HCT116 (cell line): Measurements from ENCODE around the gene MBTPS1. TPM values are rescaled to one million over a fixed set of nuclear protein-coding genes. Genes with fewer than 3 reads are reported as not detected.

Source experiments
- ATAC-seq: fragments of 200-7000 bp; cut with Tn5 transposase; 2 replicates; pipeline ENCODE4 v1.9.1; 2020; ENCODE audit warnings: mild to moderate bottlenecking, moderate library complexity
- BruUV-seq: library from RNA; stranded (reverse); fragments of 400-500 nt; replicated peaks from 2 replicates; lab custom pipeline; 2021; lab: Mats Ljungman, UMichigan
- CTCF ChIA-PET: fragments of 300-600 bp; sonication (Branson Sonifier 250); formaldehyde crosslinking; loops from one replicate; lab custom pipeline; 2021; ENCODE audit warnings: antibody characterized with exemption; lab: Charles Lee
- POLR2A ChIA-PET: fragments of 300-600, 350-600 bp; sonication (Branson Sonifier 250); formaldehyde crosslinking; loops from one replicate; lab custom pipeline; 2021; ENCODE audit warnings: antibody characterized with exemption; lab: Charles Lee
- RAD21 ChIA-PET, 2 experiments: fragments of 300-600 bp; sonication (Branson Sonifier 250); formaldehyde crosslinking; loops; one replicate each; lab custom pipeline; 2023; ENCODE audit warnings: low total read pairs in 2 of 2; ENCODE audit not compliant: uncharacterized antibody in 2 of 2, unreplicated experiment in 2 of 2, low non-redundant PET in 1 of 2; lab: Charles Lee
- DNase-seq: peaks from one replicate; pipeline ENCODE4 v3.0.0-alpha.2; 2010; ENCODE audit warnings: low read depth, low spot score
- H2AFZ ChIP-seq: fragments of 200-600 bp; shearing (Covaris generic), sonication (generic); 2 replicates; pipeline ENCODE4 v1.6.1; 2017; ENCODE audit warnings: low read depth, mixed run types, mixed read lengths, antibody characterized with exemption, low read length; ENCODE audit not compliant: poor library complexity, severe bottlenecking
- H3K27ac ChIP-seq: 2 replicates; pipeline ENCODE4 v1.5.1; 2012; ENCODE audit warnings: low read depth, low read length
- H3K27me3 ChIP-seq: fragments of 200-600 bp; sonication (generic); 2 replicates; pipeline ENCODE4 v1.6.1; 2016; ENCODE audit warnings: mixed run types, low read length, mixed read lengths; ENCODE audit not compliant: insufficient read depth
- H3K36me3 ChIP-seq, 2 experiments: fragments of 200-500 bp in 1 of 2; fragments of 200-600 bp in 1 of 2; sonication (Bioruptor generic) in 1 of 2; sonication (generic) in 1 of 2; 2 replicates each; pipeline versions ENCODE4 v1.5.1 to v1.6.1; 2014 to 2016; ENCODE audit warnings: low read length in 2 of 2, inconsistent platforms in 1 of 2, mixed read lengths in 1 of 2, mixed run types in 1 of 2; ENCODE audit not compliant: insufficient read depth in 2 of 2, control insufficient read depth in 1 of 2
- H3K4me1 ChIP-seq, 2 experiments: fragments of 200-600 bp in 1 of 2; sonication (generic) in 1 of 2; 2 replicates each; pipeline versions ENCODE4 v1.5.1 to v1.6.1; 2012 to 2017; ENCODE audit warnings: low read length in 2 of 2, inconsistent platforms in 1 of 2, mild to moderate bottlenecking in 1 of 2, mixed read lengths in 1 of 2, mixed run types in 1 of 2, moderate library complexity in 1 of 2; ENCODE audit not compliant: insufficient read depth in 2 of 2, control insufficient read depth in 1 of 2
- H3K4me2 ChIP-seq: fragments of 200-600 bp; sonication (generic); 2 replicates; pipeline ENCODE4 v1.6.1; 2017; ENCODE audit warnings: mixed run types, low read length, mixed read lengths
- H3K4me3 ChIP-seq, 2 experiments: fragments of 200-600 bp in 1 of 2; sonication (generic) in 1 of 2; replicated peaks in 1 of 2; 2 replicates each; pipeline ENCODE4 v1.5.1; 2011 to 2016; ENCODE audit warnings: low read length in 2 of 2, control low read depth in 1 of 2, low read depth in 1 of 2, mild to moderate bottlenecking in 1 of 2, mixed read lengths in 1 of 2, mixed run types in 1 of 2
- H3K79me2 ChIP-seq: fragments of 200-600 bp; sonication (generic); 2 replicates; pipeline ENCODE4 v1.6.1; 2017; ENCODE audit warnings: mild to moderate bottlenecking, mixed run types, low read length, moderate library complexity, mixed read lengths; ENCODE audit not compliant: insufficient read depth
- H3K9ac ChIP-seq: fragments of 200-600 bp; sonication (generic); 2 replicates; pipeline ENCODE4 v1.6.1; 2016; ENCODE audit warnings: low read length, mixed read lengths
- H3K9me2 ChIP-seq: fragments of 200-600 bp; sonication (generic), shearing (Covaris generic); 2 replicates; pipeline ENCODE4 v1.6.1; 2017; ENCODE audit warnings: mixed run types, mild to moderate bottlenecking, moderate library complexity; ENCODE audit not compliant: insufficient read depth
- H3K9me3 ChIP-seq, 2 experiments: fragments of 200-500 bp in 1 of 2; fragments of 200-600 bp in 1 of 2; sonication (Bioruptor generic) in 1 of 2; sonication (generic) in 1 of 2; 2 replicates each; pipeline ENCODE4 v1.6.1; 2014 to 2017; ENCODE audit warnings: low read length in 2 of 2, mixed read lengths in 2 of 2, inconsistent platforms in 1 of 2, low read depth in 1 of 2, mild to moderate bottlenecking in 1 of 2, mixed run types in 1 of 2, moderate library complexity in 1 of 2; ENCODE audit not compliant: control insufficient read depth in 1 of 2, insufficient read depth in 1 of 2
- H4K20me1 ChIP-seq: fragments of 200-600 bp; sonication (generic), shearing (Covaris generic); 2 replicates; pipeline ENCODE4 v1.6.1; 2017; ENCODE audit warnings: mixed run types, mild to moderate bottlenecking, moderate library complexity; ENCODE audit not compliant: insufficient read depth
- CBX3 ChIP-seq: IDR thresholded peaks from 2 replicates; pipeline ENCODE4 v1.6.1; 2012; ENCODE audit warnings: low read depth
- CEBPB ChIP-seq: IDR thresholded peaks from 2 replicates; pipeline ENCODE4 v1.6.1; 2012; ENCODE audit warnings: low read depth
- EGR1 ChIP-seq: IDR thresholded peaks from 2 replicates; pipeline ENCODE4 v1.6.1; 2012; ENCODE audit warnings: low read depth
- ELF1 ChIP-seq: IDR thresholded peaks from 2 replicates; pipeline ENCODE4 v1.6.1; 2012; ENCODE audit warnings: low read depth, borderline replicate concordance
- EZH2 ChIP-seq: fragments of 200-600 bp; sonication (generic); IDR thresholded peaks from 2 replicates; pipeline ENCODE4 v1.6.1; 2017; ENCODE audit warnings: antibody characterized with exemption, mixed run types
- JUND ChIP-seq: IDR thresholded peaks from 2 replicates; pipeline ENCODE4 v1.6.1; 2012
- MAX ChIP-seq: IDR thresholded peaks from 2 replicates; pipeline ENCODE4 v1.6.1; 2012
- POLR2AphosphoS5 ChIP-seq: IDR thresholded peaks from 2 replicates; pipeline ENCODE4 v1.6.1; 2011; ENCODE audit warnings: mild to moderate bottlenecking, low read depth, low read length, moderate library complexity
- SIN3A ChIP-seq: IDR thresholded peaks from 2 replicates; pipeline ENCODE4 v1.6.1; 2012; ENCODE audit warnings: low read depth
- SP1 ChIP-seq: IDR thresholded peaks from 2 replicates; pipeline ENCODE4 v1.6.1; 2012; ENCODE audit warnings: low read depth
- SRF ChIP-seq: IDR thresholded peaks from 2 replicates; pipeline ENCODE4 v1.6.1; 2012; ENCODE audit warnings: low read depth
- ZFX ChIP-seq: fragments of 450-650 bp; IDR thresholded peaks from 2 replicates; pipeline ENCODE4 v1.6.1; 2017
- ZNF274 ChIP-seq: fragments of 200-500 bp; sonication (Bioruptor generic); IDR thresholded peaks from 2 replicates; pipeline ENCODE4 v1.6.1; 2014; ENCODE audit warnings: mild to moderate bottlenecking, low read depth, low read length, inconsistent platforms
- intact Hi-C: fragments of 100-400 bp; cut with micrococcal nuclease; formaldehyde crosslinking; loops from 2 replicates; pipeline ENCODE4 v1.10.0; 2022
- total RNA-seq: library from RNA; stranded (reverse); gene quantifications from one replicate; pipeline ENCODE4 v1.2.1, GENCODE V29; 2021; ENCODE audit not compliant: unreplicated experiment

MBTPS1 gene
- total RNA-seq, 1 experiment from 2014 or later: 111 TPM

GRCh38 chr16:84124257-84125073 is 7.7 kb upstream of the MBTPS1 start:
- Histone ChIP-seq H3K9me3 (no peaks in the 10 kb centered on the region), H3K79me2 (no peaks in the 10 kb centered on the region), H4K20me1 (no peaks in the 10 kb centered on the region), H2AFZ (no peak overlapping the region), H3K9ac (no peak overlapping the region), H3K27ac (no peak overlapping the region), H3K27me3 (no peaks in the 10 kb centered on the region), H3K4me3 (no peak overlapping the region), H3K4me1 (peaks cover 0 to under 1% of the 10 kb centered on the region in 2 experiments; a peak in 1 of 4 replicates), H3K36me3 (peaks cover 13 to 15% of the 10 kb centered on the region in 2 experiments; a peak in 2 of 4 replicates), H3K4me2 (no peak overlapping the region), H3K9me2 (no peaks in the 10 kb centered on the region)
- intact Hi-C loops: no loop called here
- POLR2A ChIA-PET: no interaction called here
- BruUV-seq: no TSS peak
- DNase-seq: no peak
- RAD21 ChIA-PET: no interaction called here
- CTCF ChIA-PET: no interaction called here
- no peak for TF ChIP-seq POLR2AphosphoS5
- TF ChIP-seq ZFX: no peak
- TF ChIP-seq SRF: no peak
- TF ChIP-seq ELF1: no peak
- TF ChIP-seq MAX: no peak
- no peak for TF ChIP-seq CBX3
- TF ChIP-seq SIN3A: no peak
- no peak for TF ChIP-seq JUND
- no peak for TF ChIP-seq ZNF274
- no peak for TF ChIP-seq CEBPB
- TF ChIP-seq SP1: no peak
- TF ChIP-seq EGR1: no peak
- no peak for ATAC-seq

- no peak overlapping the region for H3K4me3 ChIP-seq
- H3K9me2 ChIP-seq: no peaks in the 10 kb centered on the region; the same call in 1 of the 2 replicates
- no peak overlapping the region for H2AFZ ChIP-seq
- CTCF ChIA-PET: no interaction called here
- H3K79me2 ChIP-seq: peaks cover 4% of the 10 kb centered on the region
- H3K4me2 ChIP-seq: no peak overlapping the region
- H3K36me3 ChIP-seq: 0 out of 4 replicates have a peak, but pooled peaks cover 4 to 9% of the 10 kb centered on the region in 2 experiments
- no peaks in the 10 kb centered on the region for H4K20me1 ChIP-seq
- intact Hi-C loops: no loop called here
- POLR2A ChIA-PET: no interaction called here
- RAD21 ChIA-PET: no interaction called here
- H3K27ac ChIP-seq: no peak overlapping the region
- no peaks in the 10 kb centered on the region for H3K9me3 ChIP-seq
- no peaks in the 10 kb centered on the region for H3K27me3 ChIP-seq
- peaks cover 4 to 15% of the 10 kb centered on the region in 2 experiments; a peak in 3 of 4 replicates for H3K4me1 ChIP-seq
- DNase-seq (no peak), ATAC-seq (no peak)
- H3K9ac ChIP-seq: no peak overlapping the region
- no peak for TF ChIP-seq ZFX
- no peak for TF ChIP-seq SP1
- TF ChIP-seq EZH2: no peak
- BruUV-seq: no TSS peak
Measured at GRCh38 chr16:84121007-84121406, 4.3 kb upstream of the MBTPS1 start.
